Heart right ventricle (tissue), 16 donors: Measurements from ENCODE around the gene TNS3. TPM values are rescaled to one million over a fixed set of nuclear protein-coding genes. Genes with fewer than 3 reads are reported as not detected.
"Not testable (repeated sequence)": the region's sequence is repeated elsewhere in the genome, so short reads cannot be mapped to it uniquely, and the experiment has no call there.

ENCODE experiments used
- ATAC-seq, 8 donors: fragments of 200-7000 bp; cut with Tn5 transposase; one replicate each; pipeline ENCODE4 v1.9.1; 2020; ENCODE audit warnings: mild to moderate bottlenecking in 8 of 8, moderate library complexity in 8 of 8, moderate number of reproducible peaks in 1 of 8
- DNase-seq, 2 donors: peaks; one replicate each; pipeline ENCODE4 v3.0.0-alpha.2; 2020
- H3K27ac ChIP-seq, 10 donors: fragments of 200-600 bp; sonication (generic) in 2 of 10; one replicate each; pipeline versions ENCODE4 v1.5.0 to v1.8.0; 2020 to 2022; ENCODE audit warnings: mild to moderate bottlenecking in 3 of 10
- H3K27me3 ChIP-seq, 7 donors: fragments of 200-600 bp; one replicate each; pipeline ENCODE4 v1.8.0; 2021 to 2022; ENCODE audit warnings: mild to moderate bottlenecking in 2 of 7
- H3K36me3 ChIP-seq, 9 donors: fragments of 200-600 bp; sonication (generic) in 1 of 9; one replicate each; pipeline versions ENCODE4 v1.5.0 to v1.8.0; 2020 to 2022; ENCODE audit warnings: mild to moderate bottlenecking in 2 of 9
- H3K4me1 ChIP-seq, 9 donors: fragments of 200-600 bp; sonication (generic) in 1 of 9; one replicate each; pipeline versions ENCODE4 v1.5.0 to v1.8.0; 2020 to 2022; ENCODE audit warnings: mild to moderate bottlenecking in 4 of 9
- H3K4me3 ChIP-seq, 10 donors: fragments of 200-600 bp; sonication (generic) in 2 of 10; one replicate each; pipeline versions ENCODE4 v1.5.0 to v1.8.0; 2020 to 2022; ENCODE audit warnings: mild to moderate bottlenecking in 7 of 10, moderate library complexity in 2 of 10
- H3K9me3 ChIP-seq, 11 donors: fragments of 200-600 bp in 10 of 11; sonication (generic) in 2 of 11; one replicate each; pipeline versions ENCODE4 v1.5.0 to v1.8.0; 2013 to 2022; ENCODE audit warnings: mild to moderate bottlenecking in 2 of 11, control low read depth in 1 of 11, moderate library complexity in 1 of 11
- WGBS, 2 donors: extraction: QIAGEN DNeasy Blood & Tissue Kit; methylation state at CpG; one replicate each; pipeline ENCODE4 v1.1.7; 2013; ENCODE audit warnings: inconsistent platforms in 1 of 2; 5-methylcytosine and 5-hydroxymethylcytosine counted together
- intact Hi-C, 10 donors: fragments of 100-400 bp; cut with DNase I; formaldehyde crosslinking; loops; one replicate each; pipeline versions ENCODE4 v1.11.1 to v1.14.2; 2022
- polyA plus RNA-seq, 2 donors: library from polyadenylated mRNA; stranded (reverse); fragments of 200-250 nt; gene quantifications; one replicate each; pipeline ENCODE4 v1.2.3, GENCODE V29; 2013
- total RNA-seq, 10 donors: library from RNA; stranded (reverse); fragmentation: NEBNext Ultra II Directional in 3 of 10; extraction: Animal tissue kit (Norgen Biotek cat#: 25700) in 3 of 10; gene quantifications; one replicate each; pipeline versions ENCODE4 v1.2.1 to v1.2.4, GENCODE V29; 2021 to 2023
- TF ChIP-seq, protein P1 (sequence below), 9 donors: fragments of 200-600 bp; sonication (generic) in 2 of 9; IDR thresholded peaks; one replicate each; pipeline versions ENCODE4 v1.5.0 to v1.8.0; 2021 to 2022; ENCODE audit warnings: antibody characterized with exemption in 9 of 9, mild to moderate bottlenecking in 5 of 9, moderate library complexity in 1 of 9
- donor health status: Arrhythmogenic right ventricular cardiomyopathy.
- donor health status: ischemic (EF 13 %, LVEDD 7.1; RV severe dilation, severe dysfunction).
- donor health status: healthy with polysubstance abuse.
- donor health status: DM: no; HTN: yes; CAD: no.
- donor health status: DM: no; HTN: no; CAD: no.
- donor health status: ischemic (EF 25% LVEDD 6.9; RV normal size, moderate dysfunction).
- donor health status: ischemic (EF 25% LVEDD 5.7; RV mildly dilated, moderate dysfunction).
- donor health status: healthy.
- donor health status: DM: yes; HTN: yes; CAD: no.
- donor health status: Ischemic cardiomyopathy.
- donor health status: ischemic (EF 35%, LVEDD 5.7; RV mildly dilated, moderate dysfunction).
- donor health status: nonischemic (EF 11% LVEDD 7.7; RV severe dilation, severe dysfunction).
- donor health status: DM: yes; HTN: yes; CAD: no.
- donor health status: PGD.
- donor health status: ischemic (EF 29% LVEDD 5.4; RV normal size, mild dysfunction).
- donor health status: nonischemic (EF 23%, LVEDD 6.1; RV moderate dilation, normal function).

Gene TNS3
- total and polyA plus RNA-seq, 12 donors, result 6.7 to 74.2 (median 34.0) TPM

DNA sequence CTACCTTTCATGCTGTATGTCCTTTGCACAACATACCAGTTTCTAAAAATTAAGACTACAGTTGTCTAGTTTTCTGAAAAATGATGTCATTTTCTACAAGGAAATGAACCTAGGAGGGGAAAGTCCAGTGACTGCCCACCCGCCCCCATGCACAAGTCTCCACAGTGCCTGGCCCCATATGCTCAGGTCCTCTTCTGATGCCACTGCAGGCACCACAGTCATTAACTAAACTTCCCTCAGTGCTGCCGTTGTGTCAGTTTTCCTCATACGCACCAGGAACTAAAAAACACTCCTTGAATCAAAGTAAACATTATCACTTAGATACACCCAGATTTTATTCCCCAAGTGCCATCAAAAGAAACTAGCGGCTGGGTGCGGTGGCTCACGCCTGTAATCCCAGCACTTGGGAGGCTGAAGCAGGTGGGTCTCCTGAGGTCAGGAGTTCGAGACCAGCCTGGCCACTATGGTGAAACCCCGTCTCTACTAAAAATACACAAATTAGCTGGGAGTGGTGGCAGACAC is 6.9 kb upstream of the TNS3 start:
- Histone ChIP-seq H3K4me3 (no peak overlapping the region), H3K9me3 (peaks cover 0 to 5% (median 0%) of the 10 kb centered on the region in 11 donors), H3K36me3 (no peaks in the 10 kb centered on the region), H3K27me3 (no peaks in the 10 kb centered on the region), H3K27ac (no peak overlapping the region), H3K4me1 (peaks cover 0 to 29% (median 0%) of the 10 kb centered on the region in 9 donors)
- intact Hi-C loops, result loop anchor here in 3 of 10 donors (10.0 kb wide), 2 partner anchors 226 to 324 kb away; no protein-coding TSS in a partner anchor
- TF ChIP-seq, protein P1, sequence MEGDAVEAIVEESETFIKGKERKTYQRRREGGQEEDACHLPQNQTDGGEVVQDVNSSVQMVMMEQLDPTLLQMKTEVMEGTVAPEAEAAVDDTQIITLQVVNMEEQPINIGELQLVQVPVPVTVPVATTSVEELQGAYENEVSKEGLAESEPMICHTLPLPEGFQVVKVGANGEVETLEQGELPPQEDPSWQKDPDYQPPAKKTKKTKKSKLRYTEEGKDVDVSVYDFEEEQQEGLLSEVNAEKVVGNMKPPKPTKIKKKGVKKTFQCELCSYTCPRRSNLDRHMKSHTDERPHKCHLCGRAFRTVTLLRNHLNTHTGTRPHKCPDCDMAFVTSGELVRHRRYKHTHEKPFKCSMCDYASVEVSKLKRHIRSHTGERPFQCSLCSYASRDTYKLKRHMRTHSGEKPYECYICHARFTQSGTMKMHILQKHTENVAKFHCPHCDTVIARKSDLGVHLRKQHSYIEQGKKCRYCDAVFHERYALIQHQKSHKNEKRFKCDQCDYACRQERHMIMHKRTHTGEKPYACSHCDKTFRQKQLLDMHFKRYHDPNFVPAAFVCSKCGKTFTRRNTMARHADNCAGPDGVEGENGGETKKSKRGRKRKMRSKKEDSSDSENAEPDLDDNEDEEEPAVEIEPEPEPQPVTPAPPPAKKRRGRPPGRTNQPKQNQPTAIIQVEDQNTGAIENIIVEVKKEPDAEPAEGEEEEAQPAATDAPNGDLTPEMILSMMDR (IDR thresholded peaks at IDR 0.05), result no peak
- ATAC-seq (no peak), DNase-seq (no peak)
- WGBS, 2 donors, result 87 to 89% methylated on average over 8 of the region's 8 CpGs

DNA sequence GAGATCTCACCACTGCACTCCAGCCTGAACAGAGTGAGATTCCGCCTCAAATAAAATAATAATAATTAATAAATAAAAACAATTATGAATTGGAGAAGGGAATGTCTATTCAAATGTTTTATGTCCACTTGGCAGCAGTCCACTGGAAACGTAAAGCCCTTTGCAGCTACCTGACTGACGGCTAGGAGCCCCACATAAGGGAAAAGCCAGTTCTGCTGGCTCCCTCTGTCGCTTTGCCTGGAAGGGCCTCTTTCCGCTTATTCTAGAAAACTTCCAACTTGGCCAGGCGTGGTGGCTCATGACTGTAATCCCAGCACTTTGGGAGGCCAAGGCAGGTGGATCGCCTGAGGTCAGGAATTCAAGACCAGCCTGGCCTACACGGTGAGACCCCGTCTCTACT is 6.1 kb upstream of the TNS3 start:
- no peaks in the 10 kb centered on the region for H3K27me3 ChIP-seq
- H3K27ac ChIP-seq, result no peak overlapping the region
- TF ChIP-seq, protein P1 (IDR thresholded peaks at IDR 0.05), result no peak
- H3K36me3 ChIP-seq, result no peaks in the 10 kb centered on the region
- no peak for DNase-seq
- no peak overlapping the region for H3K4me3 ChIP-seq
- no peak for ATAC-seq
- peaks cover 0 to 5% (median 0%) of the 10 kb centered on the region in 11 donors for H3K9me3 ChIP-seq
- intact Hi-C loops, result loop anchor here in 3 of 10 donors (10.0 kb wide), 2 partner anchors 227 to 323 kb away; no protein-coding TSS in a partner anchor
- H3K4me1 ChIP-seq, result peaks cover 0 to 35% (median 0%) of the 10 kb centered on the region in 9 donors
- WGBS, 2 donors, result 95 to 96% methylated on average over 9 of the region's 9 CpGs

DNA sequence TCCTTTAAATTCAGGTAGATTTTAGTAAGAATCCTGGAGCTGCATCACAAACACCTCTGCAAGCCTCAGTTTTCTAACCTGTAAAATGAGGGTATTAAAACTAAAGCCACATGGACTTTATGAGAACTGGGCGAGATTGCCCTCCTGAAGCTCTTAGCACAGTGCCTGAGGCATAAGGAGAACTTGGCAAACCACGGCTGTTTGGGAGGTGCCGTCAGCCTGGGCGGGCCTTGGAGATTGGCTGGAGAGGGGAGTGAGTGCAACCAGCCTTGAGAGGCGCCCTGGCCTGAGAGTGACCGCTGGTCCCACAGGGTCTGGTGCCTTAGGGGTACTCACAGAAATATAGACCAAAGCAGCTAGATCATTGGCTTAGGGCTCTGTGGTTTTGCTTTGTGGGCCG is 5.4 kb upstream of the TNS3 start:
- 86 to 94% methylated on average over 7 of the region's 7 CpGs for WGBS, 2 donors
- intact Hi-C loops, result loop anchor here in 3 of 10 donors (10.0 kb wide), 2 partner anchors 227 to 323 kb away; no protein-coding TSS in a partner anchor
- TF ChIP-seq, protein P1 (IDR thresholded peaks at IDR 0.05), result no peak
- peaks cover 0 to 41% (median 5%) of the 10 kb centered on the region in 9 donors for H3K4me1 ChIP-seq
- no peaks in the 10 kb centered on the region for H3K36me3 ChIP-seq
- ATAC-seq, result peak in 3 of 8 donors; percentile 34 to 66 (median 39)
- H3K4me3 ChIP-seq, result no peak overlapping the region
- H3K27ac ChIP-seq, result no peak overlapping the region
- no peak for DNase-seq
- peaks cover 0 to 5% (median 0%) of the 10 kb centered on the region in 11 donors for H3K9me3 ChIP-seq
- H3K27me3 ChIP-seq, result peaks cover 0 to 5% (median 0%) of the 10 kb centered on the region in 7 donors

DNA sequence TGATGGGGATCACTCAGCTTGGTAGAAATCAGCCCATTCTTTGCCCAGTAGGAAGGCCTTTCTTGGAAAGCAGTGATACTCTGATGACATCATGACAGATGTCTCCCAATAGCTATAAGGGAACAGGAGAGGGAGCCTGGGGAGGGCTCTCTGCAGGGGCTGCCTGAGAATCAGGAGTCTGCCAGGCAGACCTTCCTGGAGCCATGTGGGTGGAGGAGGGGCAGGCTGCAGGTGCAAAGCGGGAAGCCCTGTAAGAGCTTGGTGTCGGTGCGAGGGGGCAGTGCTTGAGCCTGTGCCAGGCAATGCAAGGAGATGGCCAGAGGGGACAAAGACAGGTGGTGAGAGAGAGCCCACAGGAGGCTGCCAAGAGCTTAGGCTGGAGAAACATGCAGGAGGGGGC is 5.0 kb upstream of the TNS3 start:
- Histone ChIP-seq H3K9me3 (peaks cover 0 to 5% (median 0%) of the 10 kb centered on the region in 11 donors), H3K27me3 (peaks cover 0 to 8% (median 0%) of the 10 kb centered on the region in 7 donors), H3K27ac (no peak overlapping the region), H3K4me1 (peaks cover 0 to 44% (median 8%) of the 10 kb centered on the region in 9 donors), H3K36me3 (no peaks in the 10 kb centered on the region), H3K4me3 (no peak overlapping the region)
- WGBS, 2 donors, result 82 to 83% methylated on average over 3 of the region's 3 CpGs
- intact Hi-C loops, result loop anchor here in 3 of 10 donors (10.0 kb wide), 2 partner anchors 228 to 322 kb away; no protein-coding TSS in a partner anchor
- TF ChIP-seq, protein P1 (IDR thresholded peaks at IDR 0.05), result no peak
- ATAC-seq (no peak), DNase-seq (no peak)

DNA sequence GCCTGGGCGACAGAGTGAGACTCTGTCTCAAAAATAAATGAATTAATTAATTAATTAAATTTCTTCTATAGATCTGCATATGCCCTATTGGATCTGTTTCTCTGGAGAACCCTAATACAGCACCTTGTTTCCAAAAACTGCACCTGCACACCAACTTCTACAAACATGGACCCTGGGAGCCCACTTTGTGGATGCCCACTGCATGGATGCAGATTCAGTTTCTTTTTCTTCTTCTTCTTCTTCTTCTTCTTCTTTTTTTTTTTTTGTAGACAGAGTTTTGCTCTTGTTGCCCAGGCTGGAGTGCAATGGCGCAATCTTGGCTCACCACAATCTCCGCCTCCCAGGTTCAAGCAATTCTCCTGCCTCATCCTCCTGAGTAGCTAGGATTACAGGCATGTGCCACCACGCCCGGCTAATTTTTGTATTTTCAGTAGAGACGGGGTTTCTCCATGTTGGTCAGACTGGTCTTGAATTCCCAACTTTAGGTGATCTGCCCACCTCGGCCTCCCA is 4.3 kb upstream of the TNS3 start:
- intact Hi-C loops, result loop anchor here in 3 of 10 donors (10.0 kb wide), 2 partner anchors 229 to 321 kb away; no protein-coding TSS in a partner anchor
- not testable (repeated sequence) for H3K4me3 ChIP-seq, H3K27ac ChIP-seq, H3K36me3 ChIP-seq, ATAC-seq, H3K27me3 ChIP-seq, DNase-seq, H3K9me3 ChIP-seq
- 88 to 95% methylated on average over 7 of the region's 7 CpGs for WGBS, 2 donors
- peaks cover 0 to 44% (median 10%) of the 10 kb centered on the region in 9 donors for H3K4me1 ChIP-seq
